HCEC 1CT (cell line): Measurements from ENCODE around the gene APOA1.

Experiments
- DNase-seq: peaks from one replicate; pipeline ENCODE4 v3.0.0-alpha.2; 2017

The APOA1 gene

GRCh38 chr11:116786966-116787365 is 50.5 kb downstream of the APOA1 start:
- no peak for DNase-seq

- DNase-seq: no peak
Measured at GRCh38 chr11:116786326-116786725, 51.1 kb downstream of the APOA1 start.
